GM11168 (cell line): ENCODE data around the gene TGFBI.

Experiments
- in situ Hi-C: fragments of 300-500 bp; cut with MboI; formaldehyde crosslinking; loops from one replicate; pipeline ENCODE4 v1.12.0; 2022; ENCODE audit warnings: low sequenced_read_pairs; ENCODE audit not compliant: unreplicated experiment

The TGFBI gene

GRCh38 chr5:136028782-136029742 lies at the start of gene TGFBI:
Gene TGFBI (plus strand): TSS chr5:136028988. CDS start chr5:136029056, 68 bp downstream.
- in situ Hi-C loops = no loop called here

DNA sequence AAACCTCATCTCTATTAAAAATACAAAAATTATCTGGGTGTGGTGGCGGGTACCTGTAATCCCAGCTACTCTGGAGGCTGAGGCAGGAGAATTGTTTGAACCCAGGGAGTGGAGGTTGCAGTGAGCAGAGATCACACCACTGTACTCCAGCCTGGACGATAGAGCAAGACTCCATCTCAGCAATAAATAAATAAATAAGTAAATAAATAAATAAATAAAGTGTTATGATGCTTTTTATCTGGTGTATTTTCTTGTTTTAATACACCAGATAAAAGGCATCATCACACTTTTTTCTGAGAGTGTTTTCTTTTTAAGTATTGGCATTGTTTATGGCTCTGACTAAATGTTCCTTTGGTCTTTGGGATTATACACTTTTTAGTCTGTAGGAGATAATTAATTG lies 49.8 kb upstream of the TGFBI start:
- in situ Hi-C loops = no loop called here

DNA sequence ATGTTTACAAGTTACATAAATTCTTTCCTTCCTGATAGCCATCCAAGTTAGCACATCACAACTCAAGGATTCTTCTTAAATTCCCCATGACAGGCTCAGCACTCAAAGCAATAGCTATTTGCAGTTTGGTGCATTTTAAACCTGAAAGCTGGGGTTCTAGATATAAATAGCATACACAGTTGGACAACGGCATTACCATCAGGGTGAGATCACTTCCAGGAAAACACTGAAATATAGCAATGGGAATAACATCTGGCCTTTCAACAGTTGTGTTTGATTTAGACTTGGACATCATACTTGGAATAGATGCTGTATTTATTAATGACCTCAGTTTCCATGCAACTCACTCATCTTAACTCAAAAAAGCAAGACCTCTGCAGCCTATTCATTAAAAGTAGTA lies 49.3 kb upstream of the TGFBI start:
- in situ Hi-C loops = no loop called here

- in situ Hi-C loops = no loop called here
Observed at GRCh38 chr5:135980620-135981019, 48.2 kb upstream of the TGFBI start.

- in situ Hi-C loops = no loop called here
Observed at GRCh38 chr5:135985951-135986350, 42.8 kb upstream of the TGFBI start.

DNA sequence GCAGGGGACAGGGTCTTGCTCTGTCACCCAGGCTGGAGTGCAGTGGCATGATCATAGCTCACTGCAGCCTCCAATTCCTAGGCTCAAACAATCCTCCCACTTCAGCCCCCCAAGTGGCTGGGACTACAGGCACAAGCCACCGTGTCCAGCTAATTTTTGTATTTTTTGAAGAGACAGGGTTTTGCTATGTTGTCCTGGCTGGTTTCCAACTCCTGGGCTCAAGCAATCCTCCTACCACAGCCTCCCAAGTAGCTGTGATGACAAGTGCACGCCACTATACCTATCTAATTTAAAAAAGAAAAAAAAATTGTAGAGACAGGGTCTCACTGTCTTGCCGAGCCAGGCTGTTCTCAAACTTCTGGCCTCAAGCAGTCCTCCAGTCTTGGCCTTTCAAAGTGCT lies 42.4 kb upstream of the TGFBI start:
- in situ Hi-C loops = no loop called here

DNA sequence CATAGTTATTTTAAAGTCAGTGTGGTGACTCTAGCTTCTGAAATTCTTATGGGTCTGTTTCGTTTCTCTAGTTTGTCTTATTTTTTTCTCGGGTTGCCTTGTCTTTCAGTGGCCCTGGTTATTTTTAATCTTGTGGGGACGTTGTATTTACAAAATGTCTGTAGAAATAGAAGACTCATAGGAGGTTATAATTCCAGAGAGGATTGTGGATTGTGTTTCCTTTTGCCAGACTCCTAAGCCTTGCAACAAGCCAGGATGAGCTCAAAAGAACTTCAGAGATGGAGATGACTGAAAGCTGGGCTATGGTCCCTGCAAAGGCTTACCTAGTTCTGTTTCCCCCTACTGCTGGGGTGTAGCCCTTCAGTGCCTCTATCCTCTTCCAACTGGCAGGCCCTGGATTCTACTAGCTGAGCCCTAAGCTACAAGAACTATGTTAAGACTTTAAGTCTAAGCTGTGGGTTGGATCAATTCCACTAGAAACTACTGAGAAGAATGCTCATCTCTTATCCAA lies 41.8 kb upstream of the TGFBI start:
- in situ Hi-C loops = no loop called here

DNA sequence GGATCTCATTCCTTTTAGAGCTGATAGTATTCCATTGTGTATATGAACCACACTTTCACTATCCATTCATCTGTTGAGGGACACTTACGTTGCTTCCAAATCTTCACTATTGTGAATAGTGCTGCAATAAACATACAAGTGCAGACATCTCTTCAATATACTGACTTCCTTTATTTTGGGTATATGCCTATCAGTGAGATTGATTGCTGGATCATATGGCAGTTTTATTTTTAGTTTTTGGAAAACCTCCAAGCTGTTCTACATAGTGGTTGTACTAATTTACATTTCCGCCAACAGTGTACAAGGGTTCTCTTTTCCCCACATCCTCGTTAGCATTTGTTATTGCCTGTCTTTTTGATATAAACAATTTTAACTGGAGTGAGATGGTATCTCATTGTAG lies 40.2 kb upstream of the TGFBI start:
- in situ Hi-C loops = no loop called here

DNA sequence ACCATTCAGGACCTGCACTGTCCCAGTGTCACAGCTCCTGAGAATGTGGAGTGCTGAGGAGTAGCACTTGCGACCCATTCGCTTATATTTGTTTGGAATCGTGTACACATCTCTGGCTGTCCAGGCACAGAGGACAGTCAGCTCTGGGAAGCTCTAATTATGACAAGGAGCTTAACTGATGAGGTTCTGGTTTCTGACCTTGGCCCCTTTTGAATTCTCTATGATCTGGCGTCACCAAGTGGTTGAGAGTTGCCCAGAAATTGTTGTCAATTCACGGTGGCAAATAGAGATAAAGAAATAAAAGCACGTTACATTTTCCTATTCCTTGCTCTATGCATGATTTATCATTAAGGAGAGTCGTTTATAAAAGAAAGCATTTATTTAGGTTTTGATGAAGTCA lies 39.1 kb upstream of the TGFBI start:
- in situ Hi-C loops = no loop called here

DNA sequence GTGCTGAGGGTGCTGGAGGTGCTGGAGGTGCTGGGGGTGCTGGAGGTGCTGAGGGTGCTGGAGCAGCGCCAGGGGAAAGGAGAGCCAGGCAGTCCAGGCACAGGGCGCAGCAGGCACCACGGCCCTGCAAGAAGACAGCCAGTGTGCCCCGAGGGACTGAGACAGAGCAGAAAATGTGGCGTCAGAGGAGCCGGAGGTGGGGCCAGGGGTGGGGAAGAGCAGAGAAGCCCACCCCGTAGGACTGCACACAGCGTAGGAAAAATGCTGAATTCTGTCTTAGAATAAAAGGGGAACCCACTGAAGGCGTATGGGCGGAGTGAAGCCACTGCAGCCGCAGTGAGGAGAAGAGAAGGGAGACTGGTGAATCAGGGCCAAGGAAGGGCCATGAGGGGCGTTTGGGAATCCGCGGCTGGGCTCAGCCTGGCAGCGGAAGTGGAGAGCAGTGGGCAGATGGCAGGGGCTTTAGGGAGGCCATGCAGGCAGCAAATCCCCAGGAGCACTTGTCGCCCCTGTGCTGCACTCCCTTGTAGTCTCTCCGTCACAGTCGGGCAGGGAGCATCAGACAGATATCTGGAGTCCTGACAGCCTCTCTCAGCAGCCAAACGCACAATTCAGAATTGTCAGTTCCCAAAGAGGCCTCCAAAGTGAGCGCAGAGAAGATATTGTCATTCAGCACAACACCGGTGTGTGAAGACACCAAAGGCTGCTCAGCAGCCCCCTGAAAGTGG lies 38.1 kb upstream of the TGFBI start:
- in situ Hi-C loops = no loop called here

GRCh38 chr5:135991429-135991828 lies 37.4 kb upstream of the TGFBI start:
- in situ Hi-C loops = no loop called here

GRCh38 chr5:135993335-135993879 lies 35.4 kb upstream of the TGFBI start:
- in situ Hi-C loops = no loop called here

DNA sequence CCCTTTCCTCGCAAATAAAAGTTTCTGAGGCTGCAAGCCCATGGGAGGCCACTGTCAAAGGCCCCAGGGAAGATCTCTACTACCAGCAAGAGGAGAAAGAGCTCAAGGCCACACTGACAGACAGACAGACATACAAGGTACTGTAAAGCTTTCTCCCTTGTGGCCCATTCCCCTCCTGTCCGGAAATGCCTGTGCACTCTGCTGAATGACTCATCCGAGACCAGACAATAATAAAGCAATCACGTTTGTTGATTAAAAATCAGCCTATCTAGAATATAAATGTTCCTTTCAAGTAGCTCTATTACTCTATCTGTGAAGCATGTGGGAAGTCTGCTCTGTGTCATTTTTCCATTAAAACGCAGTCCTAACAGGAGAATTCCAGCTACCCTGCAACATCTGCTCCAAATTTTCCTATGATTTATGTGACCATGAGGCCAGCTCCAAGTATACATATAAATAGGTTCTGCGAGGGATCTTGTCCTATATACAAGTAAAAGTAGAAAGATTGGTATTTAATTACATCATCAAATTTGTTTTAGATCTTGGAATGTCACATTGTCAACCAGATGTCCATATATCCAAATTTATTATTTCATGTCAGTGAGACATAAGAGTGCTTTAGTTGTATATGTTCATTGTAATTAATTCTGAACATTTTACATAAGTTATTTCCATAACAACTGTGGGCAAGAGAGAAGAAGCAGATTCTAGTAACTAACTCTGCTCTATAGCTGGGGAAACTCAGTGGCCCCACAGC lies 34.7 kb upstream of the TGFBI start:
- in situ Hi-C loops = no loop called here

- in situ Hi-C loops = no loop called here
Observed at GRCh38 chr5:135995976-135996375, 32.8 kb upstream of the TGFBI start.

- in situ Hi-C loops = no loop called here
Observed at GRCh38 chr5:135996611-135997010, 32.2 kb upstream of the TGFBI start.

DNA sequence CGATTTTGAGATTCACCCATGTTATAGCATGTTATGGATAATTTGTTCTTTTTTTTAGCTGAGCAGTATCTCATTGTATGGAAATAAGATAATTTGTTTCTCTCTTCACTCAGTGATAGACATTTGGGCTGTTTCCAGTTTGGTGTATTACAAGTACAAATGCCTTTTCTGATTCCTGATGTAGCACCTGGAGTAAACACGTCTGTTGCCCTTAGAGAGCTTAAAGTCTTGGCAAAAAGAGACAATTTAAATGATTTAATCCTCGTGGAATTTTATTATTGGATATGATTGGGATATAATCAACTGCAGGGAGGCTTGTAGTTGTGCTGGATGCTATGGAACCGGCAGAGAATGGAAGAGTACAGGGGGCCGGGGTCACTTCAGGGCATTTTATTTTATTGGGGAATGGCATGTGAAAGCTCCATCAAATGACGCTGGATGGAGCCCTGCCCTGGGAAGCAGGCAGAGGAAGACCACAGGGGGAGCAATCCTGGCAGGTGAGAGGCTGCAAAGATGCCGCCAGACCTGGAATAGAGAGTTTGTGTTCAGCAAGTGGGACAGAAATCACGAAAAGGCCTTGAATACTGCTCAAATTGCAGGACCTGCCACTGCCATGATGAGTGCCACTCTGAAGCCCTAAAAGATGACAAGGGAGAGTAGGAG lies 31.0 kb upstream of the TGFBI start:
- in situ Hi-C loops = no loop called here

DNA sequence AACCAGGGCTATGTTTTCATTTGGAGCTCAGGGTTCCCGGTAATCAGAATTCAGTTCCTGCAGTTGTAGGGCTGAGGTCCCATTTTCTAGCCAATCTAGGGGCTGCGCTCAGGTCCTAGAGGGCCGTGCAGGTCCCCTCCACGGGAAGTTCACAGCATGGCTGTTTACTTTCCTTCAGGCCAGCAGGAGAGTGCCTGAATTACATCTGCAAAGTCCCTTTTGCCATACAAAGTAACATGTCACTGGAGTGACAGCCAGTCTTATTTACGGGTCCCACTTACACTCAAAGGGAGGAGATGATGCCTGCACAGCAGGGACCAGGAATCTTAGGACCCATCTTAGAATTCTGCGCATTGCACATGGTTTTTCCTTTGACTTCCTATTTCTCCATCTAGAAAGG lies 29.9 kb upstream of the TGFBI start:
- in situ Hi-C loops = no loop called here

DNA sequence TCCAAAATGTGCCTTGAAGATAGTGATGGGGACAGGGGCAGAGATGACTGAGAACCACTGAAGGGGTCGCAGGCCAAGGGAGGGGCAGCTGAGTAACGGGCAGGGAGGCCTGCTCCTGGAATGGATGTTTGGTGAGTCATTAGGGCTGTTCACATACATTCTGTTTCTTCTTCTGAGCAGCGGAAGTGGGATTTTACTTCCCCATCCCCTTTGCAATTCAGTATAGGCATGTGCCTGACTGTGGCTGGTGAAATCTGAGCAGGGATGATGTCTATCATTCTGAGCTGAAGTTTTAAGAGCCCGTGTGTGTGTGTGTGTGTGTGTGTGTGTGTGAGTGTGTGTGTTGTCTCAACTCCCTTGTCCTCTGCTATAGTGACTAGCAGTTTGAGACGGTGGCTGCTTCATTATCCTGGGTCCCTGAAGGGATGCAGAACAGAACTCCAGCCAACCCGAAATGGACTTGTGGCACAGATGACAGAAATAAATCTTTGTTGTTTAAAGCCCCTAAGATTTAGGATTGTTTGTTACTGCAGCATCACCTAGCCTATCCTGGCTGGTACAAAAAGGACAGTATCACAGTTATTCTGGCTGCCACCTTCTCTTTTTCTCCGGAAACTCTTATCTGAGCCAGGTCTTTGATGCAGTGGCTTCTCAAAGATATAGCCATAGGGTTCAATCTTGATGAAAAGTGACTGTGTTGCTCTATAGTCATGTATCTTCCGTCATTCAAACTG lies 29.2 kb upstream of the TGFBI start:
- in situ Hi-C loops = no loop called here

DNA sequence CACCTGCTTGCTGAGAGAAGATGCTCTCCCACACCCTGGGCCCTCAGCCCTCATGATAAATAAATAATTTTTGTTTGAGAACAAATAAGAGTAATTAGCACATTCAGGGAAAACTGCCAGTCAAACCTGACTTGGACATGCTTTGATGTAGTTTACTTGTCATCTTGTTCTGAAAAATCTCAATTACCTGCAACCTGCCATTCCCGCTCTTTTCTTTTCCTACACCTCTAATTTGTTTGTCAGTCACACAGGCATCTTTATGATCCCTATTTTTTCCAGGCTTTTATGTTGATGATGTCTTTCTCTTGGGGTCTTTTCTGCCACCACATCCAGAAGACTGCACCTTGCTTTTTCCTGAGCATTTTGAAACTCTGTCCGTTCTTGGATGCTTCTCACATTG lies 28.6 kb upstream of the TGFBI start:
- in situ Hi-C loops = no loop called here
